Panc1 (cell line): ENCODE results near the gene TRIM29. TPM values are rescaled to one million over a fixed set of nuclear protein-coding genes. Genes with fewer than 3 reads are reported as not detected.

Source experiments
- ATAC-seq: fragments of 200-7000 bp; cut with Tn5 transposase; 2 replicates; pipeline ENCODE4 v1.9.1; 2020; ENCODE audit warnings: mild to moderate bottlenecking, moderate library complexity
- BruUV-seq: library from RNA; stranded (reverse); fragments of 400-500 nt; replicated peaks from 2 replicates; lab custom pipeline; 2021; lab: Mats Ljungman, UMichigan
- CTCF ChIA-PET: fragments of 300-600 bp; sonication (Branson Sonifier 250); formaldehyde crosslinking; loops from one replicate; lab custom pipeline; 2022; ENCODE audit warnings: antibody characterized with exemption; lab: Charles Lee
- POLR2A ChIA-PET: fragments of 300-600 bp; sonication (Branson Sonifier 250); formaldehyde crosslinking; loops from one replicate; lab custom pipeline; 2022; ENCODE audit warnings: antibody characterized with exemption; lab: Charles Lee
- DNase-seq: peaks from one replicate; pipeline ENCODE4 v3.0.0-alpha.2; 2010; ENCODE audit warnings: low read depth, low spot score
- H3K27ac ChIP-seq: 2 replicates; pipeline ENCODE4 v1.5.1; 2011; ENCODE audit warnings: mild to moderate bottlenecking, low read length, inconsistent platforms
- H3K27me3 ChIP-seq: fragments of 200-500 bp; sonication (Bioruptor generic); 2 replicates; pipeline ENCODE4 v1.6.0; 2014; ENCODE audit warnings: low read length, inconsistent platforms; ENCODE audit not compliant: control insufficient read depth, insufficient read depth
- H3K36me3 ChIP-seq: fragments of 200-500 bp; sonication (Bioruptor generic); 2 replicates; pipeline ENCODE4 v1.5.1; 2014; ENCODE audit warnings: inconsistent platforms, mild to moderate bottlenecking, low read length, moderate library complexity; ENCODE audit not compliant: control insufficient read depth, insufficient read depth
- H3K4me1 ChIP-seq: 2 replicates; pipeline ENCODE4 v1.5.1; 2011; ENCODE audit warnings: inconsistent platforms, mild to moderate bottlenecking, low read length, moderate library complexity; ENCODE audit not compliant: control insufficient read depth, insufficient read depth
- H3K4me3 ChIP-seq, 2 experiments: 2 replicates each; pipeline ENCODE4 v1.5.1; 2011 to 2012; ENCODE audit warnings: low read depth in 2 of 2, low read length in 2 of 2, mild to moderate bottlenecking in 2 of 2, inconsistent platforms in 1 of 2, moderate library complexity in 1 of 2
- H3K9me3 ChIP-seq: fragments of 200-500 bp; sonication (Bioruptor generic); 2 replicates; pipeline ENCODE4 v1.5.1; 2014; ENCODE audit warnings: low read depth, mild to moderate bottlenecking, inconsistent platforms, low read length, moderate library complexity; ENCODE audit not compliant: control insufficient read depth, insufficient read depth
- CTCF ChIP-seq: fragments of 450-650 bp; IDR thresholded peaks from 2 replicates; pipeline ENCODE4 v1.5.1; 2017; ENCODE audit warnings: mild to moderate bottlenecking
- POLR2AphosphoS5 ChIP-seq: IDR thresholded peaks from 2 replicates; pipeline ENCODE4 v1.6.1; 2012; ENCODE audit warnings: mild to moderate bottlenecking, low read depth, low read length, moderate library complexity
- REST ChIP-seq, 2 experiments: IDR thresholded peaks; 2 replicates each; pipeline ENCODE4 v1.6.1; 2011 to 2012; ENCODE audit warnings: low read depth in 2 of 2, control low read depth in 1 of 2, low read length in 1 of 2, mild to moderate bottlenecking in 1 of 2, moderate library complexity in 1 of 2; ENCODE audit not compliant: insufficient read depth in 1 of 2
- SIN3A ChIP-seq: IDR thresholded peaks from 2 replicates; pipeline ENCODE4 v1.6.1; 2012; ENCODE audit warnings: low read depth, mild to moderate bottlenecking, low read length, moderate library complexity, borderline replicate concordance; ENCODE audit not compliant: insufficient read depth
- TCF7L2 ChIP-seq: IDR thresholded peaks from 2 replicates; pipeline ENCODE4 v1.6.1; 2011; ENCODE audit warnings: mild to moderate bottlenecking, low read depth, low read length, inconsistent platforms
- in situ Hi-C: cut with HindIII; loops from 2 replicates; pipeline ENCODE4 v1.10.0; 2016; ENCODE audit warnings: low sequenced_read_pairs, low pct_unique_long_range_greater_than_20kb
- intact Hi-C: fragments of 100-400 bp; cut with micrococcal nuclease; formaldehyde crosslinking; loops from one replicate; pipeline ENCODE4 v1.10.0; 2022; ENCODE audit not compliant: unreplicated experiment
- total RNA-seq: library from RNA; stranded (reverse); gene quantifications from one replicate; pipeline ENCODE4 v1.2.1, GENCODE V29; 2021; ENCODE audit not compliant: unreplicated experiment

Gene TRIM29
- total RNA-seq, 1 experiment from 2014 or later, result 0.64 TPM

GRCh38 chr11:120167659-120168058 lies 29.7 kb upstream of the TRIM29 start:
- in situ Hi-C loops, result no loop called here
- TF ChIP-seq SIN3A (no peak), CTCF (no peak), TCF7L2 (no peak), REST (IDR thresholded peaks at IDR 0.05; ENCODE audit: insufficient read depth in 1 of 2, low read depth in 2 of 2, low read length in 1 of 2) (no peak), POLR2AphosphoS5 (no peak)
- Histone ChIP-seq H3K27ac (no peak overlapping the region), H3K4me1 (0 out of 2 replicates have a peak, but pooled peaks cover 4% of the 10 kb centered on the region), H3K9me3 (no peaks in the 10 kb centered on the region), H3K27me3 (peaks cover 32% of the 10 kb centered on the region), H3K4me3 (no peak overlapping the region), H3K36me3 (no peaks in the 10 kb centered on the region)
- DNase-seq (no peak), ATAC-seq (no peak)
- CTCF ChIA-PET, result interaction anchor here (1.2 to 1.5 kb wide), 2 partner anchors 46 to 62 kb away, joined by 4 to 6 read pairs; no protein-coding TSS in a partner anchor
- BruUV-seq, result no TSS peak
- POLR2A ChIA-PET, result interaction anchor here (0.6 kb wide), 1 partner anchor 135 kb away, joined by 3 read pairs; no protein-coding TSS in a partner anchor
- intact Hi-C loops, result loop anchor here (5.0 kb wide), 1 partner anchor 500 kb away; no protein-coding TSS in a partner anchor

- TF ChIP-seq SIN3A, result no peak
- TF ChIP-seq REST (IDR thresholded peaks at IDR 0.05; ENCODE audit: insufficient read depth in 1 of 2, low read depth in 2 of 2, low read length in 1 of 2), result no peak
- TF ChIP-seq CTCF, result no peak
- no peak for TF ChIP-seq TCF7L2
- TF ChIP-seq POLR2AphosphoS5, result no peak
- no peaks in the 10 kb centered on the region for H3K4me1 ChIP-seq
- H3K36me3 ChIP-seq, result no peaks in the 10 kb centered on the region
- ChIA-PET POLR2A (no interaction called here), CTCF (interaction anchor here (1.2 kb wide), 1 partner anchor 8 kb away, joined by 6 read pairs; no protein-coding TSS in a partner anchor)
- H3K4me3 ChIP-seq, result no peak overlapping the region
- in situ Hi-C loops (no loop called here), intact Hi-C loops (no loop called here)
- no peak overlapping the region for H3K27ac ChIP-seq
- H3K27me3 ChIP-seq, result peaks cover 36% of the 10 kb centered on the region
- peaks cover 13% of the 10 kb centered on the region for H3K9me3 ChIP-seq
- no TSS peak for BruUV-seq
- ATAC-seq, result no peak
- no peak for DNase-seq
These were observed 22.5 kb upstream of the TRIM29 start for GRCh38 chr11:120160436-120160835.
